ENCODE measurements around the gene OR6S1. TPM values are rescaled to one million over a fixed set of nuclear protein-coding genes. Genes with fewer than 3 reads are reported as not detected.

Gene OR6S1
- total RNA-seq, 3 donors from 2014 or later (not counting 1 experiment from before 2014, with no cell fraction given): not detected

DNA sequence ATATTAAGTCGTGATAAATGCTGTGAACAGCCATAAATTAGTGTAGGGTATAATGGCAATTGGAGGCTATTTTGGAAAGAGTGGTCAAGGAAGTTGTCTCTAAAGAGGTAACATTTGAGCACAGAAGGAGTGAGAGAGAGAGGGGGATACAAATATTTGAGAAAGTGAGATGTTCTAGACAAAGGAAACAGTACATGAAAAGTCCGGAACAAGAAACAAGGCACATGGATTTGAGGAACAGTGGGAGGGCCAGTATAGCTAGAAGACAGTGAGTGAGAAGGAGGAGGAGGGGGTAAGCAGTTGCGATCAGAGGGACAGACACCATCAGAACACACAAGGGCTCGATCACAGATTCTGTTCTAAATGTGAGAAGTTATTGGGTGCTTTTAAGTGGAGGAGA, 30.2 kb downstream of the OR6S1 start:
- no peak for ATAC-seq
- WGBS (ENCODE audit: insufficient coverage): 71% methylated on average over 4 of the region's 4 CpGs

DNA sequence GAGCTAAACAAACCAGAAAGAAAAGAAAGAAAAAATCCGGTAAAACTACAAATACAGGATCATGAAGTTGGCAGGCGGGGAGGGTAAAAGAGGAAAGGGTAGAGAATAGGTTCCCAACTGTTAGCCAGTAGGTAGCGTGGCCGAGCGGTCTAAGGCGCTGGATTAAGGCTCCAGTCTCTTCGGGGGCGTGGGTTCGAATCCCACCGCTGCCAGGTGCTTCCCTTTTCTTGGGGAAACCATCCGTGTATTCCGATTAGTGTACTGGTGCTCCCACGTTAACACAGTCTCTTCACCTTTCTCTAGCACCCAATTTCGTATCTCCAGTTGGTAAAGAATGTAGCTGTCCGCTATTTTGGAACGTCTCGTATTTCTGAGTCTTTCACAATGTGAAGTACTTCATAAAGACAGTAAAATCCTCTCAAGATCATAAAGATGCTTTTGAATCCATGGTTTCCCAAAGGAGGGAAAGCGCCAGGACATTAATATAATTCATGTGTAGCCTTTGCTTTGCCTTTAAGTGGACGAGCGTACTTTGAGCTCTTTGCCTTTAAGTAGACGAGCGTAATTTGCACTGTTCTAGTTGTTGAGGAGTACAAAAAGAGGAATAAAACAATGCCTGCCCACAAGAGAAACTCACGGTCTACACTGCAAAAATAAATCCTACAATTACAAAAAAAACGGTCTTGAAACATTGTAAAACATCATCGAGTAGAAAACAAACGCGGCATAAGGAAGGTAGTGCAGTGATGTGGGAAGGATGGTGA, 31.3 kb downstream of the OR6S1 start:
- ATAC-seq: peak; percentile 16 to 41 (median 20)
- no peaks in the 10 kb centered on the region for H3K27me3 Mint-ChIP-seq (ENCODE audit: low read depth in 2 of 2)
- intact Hi-C loops (cut with micrococcal nuclease): loop anchor here (5.0 kb wide), 1 partner anchor 268 kb away; the partner anchor contains the start of gene PARP2
- no peaks in the 10 kb centered on the region for H3K9me3 Mint-ChIP-seq
- H3K27ac Mint-ChIP-seq: no peak overlapping the region
- H3K36me3 Mint-ChIP-seq: no peaks in the 10 kb centered on the region
- Histone ChIP-seq H3K4me1 (ENCODE audit: control insufficient read depth, insufficient read depth, low read length) (peaks cover 15% of the 10 kb centered on the region), H3K4me3 (ENCODE audit: low read length) (peak overlapping the region; percentile 80), H3K27me3 (ENCODE audit: control insufficient read depth, insufficient read depth, low read length) (no peaks in the 10 kb centered on the region), H3K27ac (ENCODE audit: low read length) (peak overlapping the region; percentile 2), H3K9me3 (ENCODE audit: control insufficient read depth, insufficient read depth, low read length) (no peaks in the 10 kb centered on the region), H3K36me3 (ENCODE audit: control insufficient read depth, insufficient read depth, low read length) (no peaks in the 10 kb centered on the region)
- 5% methylated on average over 23 of the region's 27 CpGs for WGBS (ENCODE audit: insufficient coverage)
- peak; percentile 68 to 84 for DNase-seq
- H3K4me3 Mint-ChIP-seq: no peak overlapping the region
- H3K4me1 Mint-ChIP-seq: no peaks in the 10 kb centered on the region
- TF ChIP-seq, protein P1, sequence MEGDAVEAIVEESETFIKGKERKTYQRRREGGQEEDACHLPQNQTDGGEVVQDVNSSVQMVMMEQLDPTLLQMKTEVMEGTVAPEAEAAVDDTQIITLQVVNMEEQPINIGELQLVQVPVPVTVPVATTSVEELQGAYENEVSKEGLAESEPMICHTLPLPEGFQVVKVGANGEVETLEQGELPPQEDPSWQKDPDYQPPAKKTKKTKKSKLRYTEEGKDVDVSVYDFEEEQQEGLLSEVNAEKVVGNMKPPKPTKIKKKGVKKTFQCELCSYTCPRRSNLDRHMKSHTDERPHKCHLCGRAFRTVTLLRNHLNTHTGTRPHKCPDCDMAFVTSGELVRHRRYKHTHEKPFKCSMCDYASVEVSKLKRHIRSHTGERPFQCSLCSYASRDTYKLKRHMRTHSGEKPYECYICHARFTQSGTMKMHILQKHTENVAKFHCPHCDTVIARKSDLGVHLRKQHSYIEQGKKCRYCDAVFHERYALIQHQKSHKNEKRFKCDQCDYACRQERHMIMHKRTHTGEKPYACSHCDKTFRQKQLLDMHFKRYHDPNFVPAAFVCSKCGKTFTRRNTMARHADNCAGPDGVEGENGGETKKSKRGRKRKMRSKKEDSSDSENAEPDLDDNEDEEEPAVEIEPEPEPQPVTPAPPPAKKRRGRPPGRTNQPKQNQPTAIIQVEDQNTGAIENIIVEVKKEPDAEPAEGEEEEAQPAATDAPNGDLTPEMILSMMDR (IDR thresholded peaks at IDR 0.05): no peak

More for the DNA sequence above, 30.2 kb downstream of the OR6S1 start:
- no peak overlapping the region for H3K4me3 ChIP-seq (ENCODE audit: low read length)
- no peaks in the 10 kb centered on the region for H3K9me3 ChIP-seq (ENCODE audit: control insufficient read depth, insufficient read depth, low read length)
- H3K36me3 Mint-ChIP-seq: no peaks in the 10 kb centered on the region
- no peaks in the 10 kb centered on the region for H3K27me3 Mint-ChIP-seq (ENCODE audit: low read depth in 2 of 2)
- peak in 1 of 2 donors; percentile 14 for DNase-seq
- H3K4me1 Mint-ChIP-seq: peaks cover 0 to 4% of the 10 kb centered on the region in 2 donors
- no peak overlapping the region for H3K27ac ChIP-seq (ENCODE audit: low read length)
- no peak overlapping the region for H3K4me3 Mint-ChIP-seq
- H3K4me1 ChIP-seq (ENCODE audit: control insufficient read depth, insufficient read depth, low read length): peaks cover 15% of the 10 kb centered on the region
- intact Hi-C loops (cut with micrococcal nuclease): loop anchor here (5.0 kb wide), 1 partner anchor 269 kb away; the partner anchor contains the start of gene PARP2
- H3K9me3 Mint-ChIP-seq: no peaks in the 10 kb centered on the region
- H3K27me3 ChIP-seq (ENCODE audit: control insufficient read depth, insufficient read depth, low read length): no peaks in the 10 kb centered on the region
- H3K36me3 ChIP-seq (ENCODE audit: control insufficient read depth, insufficient read depth, low read length): no peaks in the 10 kb centered on the region
- H3K27ac Mint-ChIP-seq: no peak overlapping the region
- TF ChIP-seq, protein P1 (IDR thresholded peaks at IDR 0.05): no peak

DNA sequence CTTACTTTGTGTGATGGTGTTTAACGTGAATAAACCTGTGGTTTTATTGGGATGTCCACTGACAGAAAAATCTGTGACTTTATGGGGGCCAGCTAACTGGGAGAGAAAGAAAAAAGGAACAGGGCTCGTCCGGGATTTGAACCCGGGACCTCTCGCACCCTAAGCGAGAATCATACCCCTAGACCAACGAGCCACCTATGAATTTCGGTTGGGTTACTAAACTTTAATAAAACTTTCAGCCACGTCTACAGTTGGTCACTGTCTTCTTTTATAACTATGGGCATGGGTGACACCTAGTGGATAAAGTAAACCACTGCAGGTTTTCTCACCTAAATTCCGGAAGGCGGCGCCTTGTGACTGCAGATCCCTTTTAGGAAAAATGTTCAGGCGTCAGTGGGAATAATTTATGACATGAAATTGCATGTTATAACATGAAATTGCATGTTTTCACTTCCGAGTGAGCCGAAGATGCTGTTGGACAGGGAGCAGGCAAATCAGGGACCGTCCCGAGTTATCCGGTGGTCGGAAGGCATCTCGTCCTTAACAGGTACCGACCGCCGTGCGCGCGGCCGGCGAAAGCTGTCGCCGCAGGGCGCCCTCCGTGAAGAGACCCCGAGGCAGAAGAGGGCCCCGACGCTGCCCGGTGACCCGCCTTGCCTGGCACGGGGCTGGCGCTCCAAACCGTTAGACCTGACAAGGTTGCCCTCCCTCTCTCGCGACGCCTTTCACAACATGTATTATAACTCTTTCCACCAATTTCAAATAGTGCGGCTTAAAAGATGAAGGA, 32.1 kb downstream of the OR6S1 start:
- H3K27ac ChIP-seq (ENCODE audit: low read length): peak overlapping the region; percentile 2
- no peaks in the 10 kb centered on the region for H3K9me3 ChIP-seq (ENCODE audit: control insufficient read depth, insufficient read depth, low read length)
- intact Hi-C loops (cut with micrococcal nuclease): loop anchor here (1.0 to 5.0 kb wide), 4 partner anchors 78 to 282 kb away; partner anchors contain the start of genes PARP2 and TEP1
- WGBS (ENCODE audit: insufficient coverage): under 1% methylated on average over 41 of the region's 44 CpGs
- H3K4me3 ChIP-seq (ENCODE audit: low read length): peak overlapping the region; percentile 80
- Mint-ChIP-seq H3K4me3 (no peak overlapping the region), H3K9me3 (no peaks in the 10 kb centered on the region), H3K36me3 (no peaks in the 10 kb centered on the region), H3K4me1 (no peaks in the 10 kb centered on the region), H3K27me3 (ENCODE audit: low read depth in 2 of 2) (no peaks in the 10 kb centered on the region), H3K27ac (no peak overlapping the region)
- no peaks in the 10 kb centered on the region for H3K27me3 ChIP-seq (ENCODE audit: control insufficient read depth, insufficient read depth, low read length)
- ATAC-seq (peak; percentile 42 to 72 (median 44)), DNase-seq (peak; percentile 54 to 88)
- H3K36me3 ChIP-seq (ENCODE audit: control insufficient read depth, insufficient read depth, low read length): no peaks in the 10 kb centered on the region
- peaks cover 15% of the 10 kb centered on the region for H3K4me1 ChIP-seq (ENCODE audit: control insufficient read depth, insufficient read depth, low read length)
- TF ChIP-seq, protein P1 (IDR thresholded peaks at IDR 0.05): peak; percentile 98

Data from natural killer cell (primary cell).